Chondrocyte (in vitro differentiated cells): Measurements from ENCODE around the gene OTUD7B. TPM values are rescaled to one million over a fixed set of nuclear protein-coding genes. Genes with fewer than 3 reads are reported as not detected.

ENCODE experiments used
- DNase-seq: peaks from one replicate; pipeline ENCODE4 v3.0.0; 2021; ENCODE audit warnings: mixed read lengths, low spot score
- H3K27ac Mint-ChIP-seq: one replicate; pipeline ENCODE4 v1.8.0; 2021; ENCODE audit warnings: mild to moderate bottlenecking, moderate library complexity, mixed read lengths; ENCODE audit not compliant: unreplicated experiment
- H3K27me3 Mint-ChIP-seq: 2 replicates; pipeline ENCODE4 v1.8.0; 2021; ENCODE audit warnings: low read depth, mixed read lengths
- H3K36me3 Mint-ChIP-seq: 2 replicates; pipeline ENCODE4 v1.8.0; 2021; ENCODE audit warnings: low read depth, mixed read lengths
- H3K4me1 Mint-ChIP-seq: 2 replicates; pipeline ENCODE4 v1.8.0; 2021; ENCODE audit warnings: low read depth, mild to moderate bottlenecking, mixed read lengths
- H3K4me3 Mint-ChIP-seq: one replicate; pipeline ENCODE4 v1.8.0; 2021; ENCODE audit warnings: mild to moderate bottlenecking, moderate library complexity, mixed read lengths; ENCODE audit not compliant: unreplicated experiment
- H3K9me3 Mint-ChIP-seq: 2 replicates; pipeline ENCODE4 v1.8.0; 2021; ENCODE audit warnings: low read depth, mixed read lengths
- CTCF ChIP-seq: fragments of 200-600 bp; sonication (generic); IDR thresholded peaks from 2 replicates; pipeline ENCODE4 v1.5.0; 2021; ENCODE audit warnings: antibody characterized with exemption, mild to moderate bottlenecking, moderate library complexity
- total RNA-seq: library from RNA; stranded (reverse); gene quantifications from 3 replicates; pipeline ENCODE4 v1.2.1, GENCODE V29; 2021

The OTUD7B gene
- total RNA-seq, 1 donor from 2014 or later, result 24.5 TPM

GRCh38 chr1:149936170-149936991, 74.1 kb downstream of the OTUD7B start, which contains the start of gene MTMR11:
TSS of gene MTMR11 (minus strand) at chr1:149936879. CDS start at chr1:149936647, 232 bp downstream.
- Mint-ChIP-seq H3K27me3 (no peaks in the 10 kb centered on the region), H3K4me1 (peaks cover 57% of the 10 kb centered on the region), H3K9me3 (no peaks in the 10 kb centered on the region), H3K4me3 (peak within 1 kb of the TSS; percentile 94), H3K36me3 (peaks cover 15% of the 10 kb centered on the region), H3K27ac (peak within 1 kb of the TSS; percentile 90)
- TF ChIP-seq CTCF, result no peak
- no peak for DNase-seq

GRCh38 chr1:149934356-149934755, 76.2 kb downstream of the OTUD7B start:
- Mint-ChIP-seq H3K36me3 (peaks cover 21% of the 10 kb centered on the region), H3K4me3 (no peak overlapping the region), H3K27ac (no peak overlapping the region), H3K27me3 (no peaks in the 10 kb centered on the region), H3K4me1 (peaks cover 49% of the 10 kb centered on the region), H3K9me3 (no peaks in the 10 kb centered on the region)
- no peak for TF ChIP-seq CTCF
- no peak for DNase-seq

GRCh38 chr1:149933208-149933607, 77.3 kb downstream of the OTUD7B start:
- H3K27ac Mint-ChIP-seq, result no peak overlapping the region
- H3K27me3 Mint-ChIP-seq, result no peaks in the 10 kb centered on the region
- no peaks in the 10 kb centered on the region for H3K9me3 Mint-ChIP-seq
- H3K4me1 Mint-ChIP-seq, result peaks cover 50% of the 10 kb centered on the region
- no peak for TF ChIP-seq CTCF
- no peak overlapping the region for H3K4me3 Mint-ChIP-seq
- DNase-seq, result no peak
- H3K36me3 Mint-ChIP-seq, result peaks cover 21% of the 10 kb centered on the region

GRCh38 chr1:149932474-149932873, 78.1 kb downstream of the OTUD7B start:
- peaks cover 48% of the 10 kb centered on the region for H3K4me1 Mint-ChIP-seq
- TF ChIP-seq CTCF, result no peak
- DNase-seq, result no peak
- H3K36me3 Mint-ChIP-seq, result peaks cover 21% of the 10 kb centered on the region
- H3K27ac Mint-ChIP-seq, result no peak overlapping the region
- H3K4me3 Mint-ChIP-seq, result no peak overlapping the region
- no peaks in the 10 kb centered on the region for H3K27me3 Mint-ChIP-seq
- H3K9me3 Mint-ChIP-seq, result no peaks in the 10 kb centered on the region

GRCh38 chr1:149931212-149931790, 79.2 kb downstream of the OTUD7B start:
- H3K4me3 Mint-ChIP-seq, result no peak overlapping the region

More at GRCh38 chr1:149931212-149931790, 79.2 kb downstream of the OTUD7B start:
- Mint-ChIP-seq H3K27me3 (no peaks in the 10 kb centered on the region), H3K36me3 (peaks cover 24% of the 10 kb centered on the region), H3K4me1 (peaks cover 43% of the 10 kb centered on the region), H3K9me3 (no peaks in the 10 kb centered on the region), H3K27ac (peak overlapping the region; percentile 76)
- TF ChIP-seq CTCF, result no peak
- DNase-seq, result no peak
